ENCODE measurements around the gene LRTM2. TPM values are rescaled to one million over a fixed set of nuclear protein-coding genes. Genes with fewer than 3 reads are reported as not detected.

LRTM2 gene
- total RNA-seq, 1 experiment from 2014 or later, result 0.07 TPM

GRCh38 chr12:1838205-1838993 is 18.0 kb downstream of the LRTM2 start:
- POLR2A ChIA-PET, result no interaction called here
- TF ChIP-seq POLR2A (IDR thresholded peaks at IDR 0.05; ENCODE audit: borderline replicate concordance, extremely low read depth, insufficient read depth, insufficient read length) (no peak), RAD21 (IDR thresholded peaks at IDR 0.05; ENCODE audit: low read depth) (no peak), EZH2phosphoT487 (IDR thresholded peaks at IDR 0.05; ENCODE audit: borderline replicate concordance) (no peak)
- intact Hi-C loops (cut with micrococcal nuclease), result no loop called here
- Histone ChIP-seq H4K20me1 (ENCODE audit: insufficient read depth) (no peaks in the 10 kb centered on the region), H3K27me3 (ENCODE audit: insufficient read depth, low read length) (peaks cover 3% of the 10 kb centered on the region; the same call in 1 of the 2 replicates), H3K9me3 (ENCODE audit: control insufficient read depth in 1 of 2, insufficient read depth in 1 of 2, low read depth in 1 of 2, low read length in 2 of 2) (no peaks in the 10 kb centered on the region), H2AFZ (ENCODE audit: low read depth, low read length, poor library complexity, severe bottlenecking) (no peak overlapping the region), H3K4me1 (ENCODE audit: control insufficient read depth in 1 of 2, insufficient read depth in 2 of 2, low read length in 2 of 2) (no peaks in the 10 kb centered on the region), H3K4me3 (replicated peaks in 1 of 2; ENCODE audit: low read depth in 1 of 2, low read length in 2 of 2) (no peak overlapping the region), H3K36me3 (ENCODE audit: control insufficient read depth in 1 of 2, insufficient read depth in 2 of 2, low read length in 2 of 2) (no peaks in the 10 kb centered on the region), H3K9ac (ENCODE audit: low read length) (no peak overlapping the region), H3K9me2 (ENCODE audit: insufficient read depth) (no peaks in the 10 kb centered on the region), H3K79me2 (ENCODE audit: insufficient read depth, low read length) (no peaks in the 10 kb centered on the region), H3K27ac (ENCODE audit: low read depth, low read length) (no peak overlapping the region), H3K4me2 (ENCODE audit: low read length) (no peak overlapping the region)
- RAD21 ChIA-PET (ENCODE audit: low non-redundant PET in 1 of 2, low total read pairs in 2 of 2, uncharacterized antibody in 2 of 2, unreplicated experiment in 2 of 2), result no interaction called here
- ATAC-seq (no peak), DNase-seq (ENCODE audit: low read depth, low spot score) (no peak)
- BruUV-seq (replicated peaks), result no TSS peak
- CTCF ChIA-PET, result no interaction called here

- H3K4me2 ChIP-seq (ENCODE audit: low read length), result no peak overlapping the region
- H3K9ac ChIP-seq (ENCODE audit: low read length), result no peak overlapping the region
- no peaks in the 10 kb centered on the region for H4K20me1 ChIP-seq (ENCODE audit: insufficient read depth)
- no peaks in the 10 kb centered on the region for H3K4me1 ChIP-seq (ENCODE audit: control insufficient read depth in 1 of 2, insufficient read depth in 2 of 2, low read length in 2 of 2)
- H3K9me3 ChIP-seq (ENCODE audit: control insufficient read depth in 1 of 2, insufficient read depth in 1 of 2, low read depth in 1 of 2, low read length in 2 of 2), result no peaks in the 10 kb centered on the region
- ChIA-PET RAD21 (ENCODE audit: low non-redundant PET in 1 of 2, low total read pairs in 2 of 2, uncharacterized antibody in 2 of 2, unreplicated experiment in 2 of 2) (no interaction called here), CTCF (no interaction called here), POLR2A (no interaction called here)
- no peaks in the 10 kb centered on the region for H3K27me3 ChIP-seq (ENCODE audit: insufficient read depth, low read length)
- DNase-seq (ENCODE audit: low read depth, low spot score) (no peak), ATAC-seq (no peak)
- BruUV-seq (replicated peaks), result no TSS peak
- H3K36me3 ChIP-seq (ENCODE audit: control insufficient read depth in 1 of 2, insufficient read depth in 2 of 2, low read length in 2 of 2), result no peaks in the 10 kb centered on the region
- no peaks in the 10 kb centered on the region for H3K79me2 ChIP-seq (ENCODE audit: insufficient read depth, low read length)
- no peak overlapping the region for H3K4me3 ChIP-seq (replicated peaks in 1 of 2; ENCODE audit: low read depth in 1 of 2, low read length in 2 of 2)
- no peak for TF ChIP-seq REST (IDR thresholded peaks at IDR 0.05; ENCODE audit: low read depth)
- H3K9me2 ChIP-seq (ENCODE audit: insufficient read depth), result no peaks in the 10 kb centered on the region
- intact Hi-C loops (cut with micrococcal nuclease), result no loop called here
- H3K27ac ChIP-seq (ENCODE audit: low read depth, low read length), result no peak overlapping the region
- no peak overlapping the region for H2AFZ ChIP-seq (ENCODE audit: low read depth, low read length, poor library complexity, severe bottlenecking)
These were observed 18.6 kb downstream of the LRTM2 start for GRCh38 chr12:1838994-1839365.
